GM03348 (cell line): ENCODE measurements around the gene SOD3.

ENCODE experiments used
- DNase-seq: peaks from one replicate; pipeline ENCODE4 v3.0.0; 2012; ENCODE audit warnings: low spot score

The SOD3 gene

DNA sequence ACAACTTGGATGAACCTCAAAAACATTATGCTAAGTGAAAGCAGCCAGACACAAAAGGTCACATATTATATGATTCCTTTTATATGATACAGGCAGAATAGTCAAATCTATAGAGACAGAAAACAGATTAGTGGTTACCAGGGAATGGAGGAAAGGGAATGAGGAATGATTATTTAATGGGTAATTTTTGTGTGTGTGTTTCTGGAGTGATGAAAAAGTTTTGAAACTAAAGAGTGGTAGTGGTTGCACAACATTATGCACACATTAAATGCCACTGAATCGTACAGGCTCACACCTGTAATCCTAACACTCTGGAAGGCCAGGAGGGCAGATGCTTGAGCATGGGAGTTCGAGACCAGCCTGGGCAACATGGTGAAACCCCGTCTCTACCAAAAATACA lies 19.6 kb upstream of the SOD3 start:
- DNase-seq, result no peak

DNA sequence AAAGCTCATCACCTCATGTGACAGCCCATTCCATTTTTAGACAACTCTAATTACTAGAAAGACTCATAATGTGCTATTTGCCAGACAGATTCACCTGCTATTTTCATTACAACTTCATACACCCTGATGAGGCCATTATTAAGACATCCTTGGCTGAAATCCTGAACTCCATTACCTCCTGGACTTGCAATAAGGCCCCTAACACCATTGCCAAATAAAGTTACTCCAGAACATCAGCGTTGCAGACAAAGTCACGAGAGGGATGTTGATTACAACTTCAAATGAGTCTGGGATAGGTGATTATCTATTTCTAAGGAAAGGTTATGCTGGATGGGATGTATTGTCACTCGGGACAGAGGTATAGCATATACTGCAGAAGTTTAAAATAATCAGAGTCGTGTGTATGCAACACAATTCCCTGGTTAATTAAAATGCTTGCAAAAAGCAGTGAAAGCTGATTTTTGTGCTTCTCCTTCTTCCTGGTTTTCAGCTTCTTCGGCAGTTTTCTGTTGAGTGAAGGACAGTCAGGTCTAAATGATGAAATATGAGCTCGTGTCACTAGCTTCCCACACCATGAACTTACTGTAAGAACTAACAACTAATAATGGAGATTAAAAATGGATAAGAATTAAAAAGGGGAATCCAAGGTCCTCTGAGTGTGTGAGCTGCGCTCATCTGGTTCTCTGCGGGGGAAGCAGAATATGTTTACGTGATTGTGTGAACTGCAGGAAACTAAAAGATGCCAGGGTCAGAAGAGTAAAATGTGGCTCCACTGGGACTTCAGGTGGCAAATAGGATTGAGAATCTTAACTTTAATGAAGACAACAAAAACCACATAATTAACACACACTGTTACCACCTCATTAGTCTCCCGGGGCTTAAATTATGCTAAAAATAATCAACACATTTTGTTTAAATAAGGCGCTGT lies 17.6 kb upstream of the SOD3 start:
- no peak for DNase-seq

DNA sequence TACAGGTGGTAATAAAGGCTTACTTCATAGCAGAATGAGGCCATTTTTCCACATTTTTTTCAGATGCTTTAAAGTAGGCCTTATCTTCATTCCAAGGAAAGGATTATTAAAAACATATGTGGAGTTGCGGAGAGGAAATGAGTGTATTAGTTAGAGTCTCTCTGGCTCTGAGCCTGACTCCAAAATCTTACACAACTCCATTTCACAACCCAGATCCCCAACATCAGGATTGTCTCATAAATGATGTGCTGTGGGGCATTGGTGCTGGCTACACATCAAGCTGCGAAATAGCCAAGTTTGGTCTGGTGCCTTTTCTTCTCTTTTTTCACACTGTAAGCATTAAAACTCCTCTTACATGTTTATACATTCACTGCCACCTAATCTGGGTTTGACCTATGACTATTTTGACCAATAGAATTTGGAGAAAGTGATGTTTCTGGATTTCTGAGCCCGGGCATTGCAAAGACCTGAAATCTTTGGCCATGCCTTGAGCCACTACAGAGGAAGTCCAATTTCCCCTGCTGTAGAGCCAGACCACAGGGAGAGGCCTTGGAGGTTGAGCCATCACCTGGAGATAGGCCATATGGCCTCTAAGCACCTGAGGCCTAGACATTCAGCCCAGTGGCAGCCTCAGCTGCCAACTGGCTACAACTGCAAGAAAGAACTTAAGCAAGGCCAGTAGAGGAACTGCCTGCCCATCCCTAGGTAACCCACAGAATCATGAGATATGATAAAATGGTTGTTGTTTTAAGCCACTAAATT lies 16.7 kb upstream of the SOD3 start:
- peak; percentile 81 for DNase-seq

DNA sequence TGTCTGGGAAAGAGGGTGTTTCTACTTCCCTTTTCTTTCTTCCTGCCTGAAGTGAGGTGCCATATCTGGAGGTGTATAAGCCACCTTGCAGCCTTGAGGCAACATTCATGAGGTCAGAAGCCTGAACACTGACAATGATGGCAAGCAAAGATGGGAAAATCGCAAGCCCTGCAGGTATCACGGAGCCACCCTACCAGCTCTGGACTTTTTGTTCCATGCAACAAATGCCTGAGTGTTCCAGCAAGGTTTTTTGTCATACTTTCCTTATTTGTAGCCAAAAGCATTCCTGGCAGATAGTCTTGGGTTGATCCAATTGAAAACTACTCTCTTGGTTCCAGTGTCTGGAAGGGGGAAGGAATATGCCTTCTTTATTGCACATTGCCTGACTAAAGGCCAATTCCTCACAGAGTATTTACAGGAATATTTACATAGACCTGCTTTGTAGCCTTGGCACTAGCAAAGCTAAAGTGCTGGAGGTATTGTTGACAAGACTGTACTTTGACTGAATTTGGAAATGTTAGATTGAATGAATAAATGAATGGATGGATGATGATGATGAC lies 14.4 kb upstream of the SOD3 start:
- DNase-seq, result no peak

DNA sequence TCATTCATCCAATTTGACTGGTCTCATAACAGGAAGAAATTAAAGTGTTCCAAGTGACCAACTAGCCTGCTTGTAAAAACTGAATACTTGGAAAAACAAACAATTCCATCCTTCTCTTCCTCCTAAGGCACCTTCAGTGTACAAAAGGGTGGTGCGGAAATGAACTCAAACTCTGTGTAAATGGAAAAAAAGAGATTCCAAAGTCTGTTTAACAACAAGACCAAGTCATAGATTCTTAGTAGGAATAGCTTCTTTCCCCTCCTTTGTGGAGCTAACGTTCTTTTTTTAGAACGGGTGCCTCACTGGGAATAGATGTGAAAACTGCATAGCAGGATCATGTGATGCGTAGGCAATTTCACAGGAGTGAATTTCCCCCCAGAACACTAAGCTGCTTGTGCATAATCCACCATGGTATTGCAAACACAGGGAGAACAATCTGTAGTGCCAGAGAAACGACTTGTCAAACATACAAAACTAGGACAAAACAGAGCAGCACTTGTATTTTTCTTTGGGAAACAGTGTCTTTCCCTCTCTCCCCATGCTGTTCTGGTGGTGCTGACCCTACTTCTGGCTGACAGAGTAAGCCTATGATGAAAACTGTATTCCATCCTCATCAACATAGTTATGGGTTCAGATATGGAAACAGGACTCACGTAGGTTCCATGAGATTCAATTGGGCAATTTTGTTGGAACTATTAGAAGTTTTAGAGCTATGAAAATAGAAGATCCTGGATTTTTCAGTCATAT lies 13.2 kb upstream of the SOD3 start:
- DNase-seq, result no peak

DNA sequence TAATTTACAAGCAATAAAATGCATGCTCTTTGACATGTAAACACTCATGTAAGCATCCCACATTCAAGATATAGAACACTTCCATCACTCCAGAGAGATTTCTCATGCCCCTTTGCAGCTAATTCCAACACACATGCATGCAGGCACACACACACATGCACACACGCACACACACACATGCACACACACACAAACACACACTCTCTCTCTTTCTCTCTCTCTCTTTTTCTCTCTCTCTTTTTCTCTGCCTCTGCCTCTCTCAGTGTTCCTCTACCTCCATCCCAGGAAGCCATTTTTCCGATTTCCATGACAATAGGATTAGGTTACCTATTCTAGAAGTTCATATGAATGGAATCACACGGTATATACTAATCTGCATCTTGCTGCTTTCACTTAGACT lies 11.9 kb upstream of the SOD3 start:
- no peak for DNase-seq

DNA sequence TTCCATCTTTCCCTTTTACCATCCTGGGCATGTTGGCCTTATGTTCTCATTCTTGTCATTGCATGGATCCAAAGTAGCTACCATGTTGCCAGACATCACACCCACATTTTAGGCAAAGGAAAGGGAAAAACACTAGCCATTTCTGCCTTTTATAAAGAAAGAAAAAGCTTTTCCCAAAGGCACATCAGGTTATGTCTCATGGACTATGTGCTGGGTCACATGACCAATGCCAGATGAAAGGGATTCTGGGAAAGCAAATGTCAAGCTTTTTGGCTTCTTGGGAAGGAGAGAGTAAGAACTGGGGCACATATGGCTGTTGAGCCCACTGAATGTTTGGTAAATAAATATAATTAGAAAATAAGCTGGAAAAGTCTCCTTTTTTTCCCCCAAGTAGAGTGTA lies 4.3 kb upstream of the SOD3 start:
- DNase-seq, result no peak

DNA sequence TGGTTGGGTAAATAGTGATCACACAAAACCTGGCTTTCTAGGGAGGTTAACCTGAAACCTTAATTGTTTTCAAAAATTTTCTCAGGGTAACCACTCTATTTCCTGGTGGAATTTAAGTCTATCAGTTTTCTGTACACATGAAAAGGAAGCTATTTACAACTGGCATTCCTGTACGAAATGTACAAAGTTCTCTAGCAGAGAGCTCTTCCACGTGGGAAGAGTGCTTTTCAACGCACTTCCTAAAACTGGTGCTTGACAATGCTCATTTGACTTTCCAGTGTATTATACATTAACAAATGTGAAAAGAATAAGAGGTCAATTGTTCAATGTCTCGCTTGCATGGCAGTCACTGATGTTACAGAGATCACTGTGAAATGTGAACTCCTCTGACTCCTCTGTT lies 2.8 kb upstream of the SOD3 start:
- DNase-seq, result no peak

DNA sequence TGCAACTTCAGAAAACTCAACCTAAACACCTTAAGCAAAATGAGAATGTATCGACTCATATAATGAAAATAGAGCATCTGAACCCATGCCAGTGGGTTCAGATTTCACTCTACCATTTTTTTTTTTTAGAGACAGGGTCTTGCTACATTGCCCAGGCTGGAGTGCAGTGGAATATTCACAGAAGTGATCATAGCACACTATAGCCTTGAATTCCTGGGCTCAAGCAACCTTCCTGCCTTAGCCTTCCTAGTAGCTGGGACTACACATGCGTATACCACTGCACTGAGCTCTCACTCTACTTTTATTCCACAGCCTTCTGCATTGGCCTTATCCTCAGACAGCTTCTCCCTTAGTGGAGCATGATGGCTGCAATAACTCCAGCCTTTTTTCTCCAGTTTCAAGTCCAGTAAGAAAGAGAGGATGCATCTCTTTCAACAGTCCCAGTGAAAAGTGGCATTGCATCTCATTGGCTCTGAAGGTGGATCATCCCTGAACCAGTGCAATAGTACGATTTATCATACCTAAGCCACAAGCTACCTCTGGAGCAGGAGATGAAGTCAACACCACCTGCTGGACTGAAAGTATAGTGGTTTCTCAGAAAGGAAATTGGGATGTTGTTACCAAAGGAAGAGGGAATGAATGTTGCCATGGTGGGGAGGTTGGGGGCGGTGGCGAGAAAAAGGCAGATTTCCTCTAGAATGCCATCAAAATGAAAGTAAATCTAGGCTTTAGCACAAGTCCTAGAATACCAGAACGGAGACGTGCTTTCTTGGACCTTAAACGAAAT lies 2.0 kb upstream of the SOD3 start:
- no peak for DNase-seq

DNA sequence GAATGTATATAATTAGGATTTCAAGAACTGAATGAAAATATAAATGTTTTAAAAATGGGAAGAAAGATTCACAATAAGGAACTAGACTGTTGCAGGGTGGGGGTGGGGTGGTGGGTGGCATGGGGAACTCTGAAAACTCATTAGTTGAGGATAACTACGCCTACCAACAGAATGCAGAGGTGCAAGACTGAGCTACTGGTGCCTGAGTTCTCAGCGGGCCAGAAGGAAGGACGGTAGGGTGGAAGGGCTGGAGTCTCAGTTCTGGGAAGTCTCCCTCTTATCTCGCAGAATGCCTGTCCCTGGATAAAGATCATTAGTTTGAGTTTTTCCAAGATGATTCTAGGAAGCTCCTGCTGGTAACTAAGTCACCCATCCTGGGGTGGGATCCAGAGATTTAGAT lies 1.3 kb upstream of the SOD3 start:
- DNase-seq, result no peak

DNA sequence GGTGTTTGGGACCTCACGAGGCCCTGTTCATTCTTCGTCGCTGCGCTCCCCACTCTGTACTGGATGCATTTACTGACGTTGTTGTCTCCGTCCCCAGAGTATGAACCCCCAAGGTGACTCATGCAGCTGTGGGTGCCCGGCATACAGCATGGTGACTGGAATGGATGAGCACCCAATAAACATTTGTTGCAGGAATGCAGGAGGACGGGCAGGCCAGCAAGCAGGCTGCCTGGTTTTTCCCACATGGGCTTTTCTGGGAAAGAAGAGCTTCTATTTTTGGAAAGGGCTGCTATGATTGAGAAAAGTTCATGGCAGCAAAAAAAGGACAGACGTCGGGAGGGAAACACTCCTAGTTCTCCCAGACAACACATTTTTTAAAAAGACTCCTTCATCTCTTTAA lies 893 bp upstream of the SOD3 start:
- peak; percentile 81 for DNase-seq

DNA sequence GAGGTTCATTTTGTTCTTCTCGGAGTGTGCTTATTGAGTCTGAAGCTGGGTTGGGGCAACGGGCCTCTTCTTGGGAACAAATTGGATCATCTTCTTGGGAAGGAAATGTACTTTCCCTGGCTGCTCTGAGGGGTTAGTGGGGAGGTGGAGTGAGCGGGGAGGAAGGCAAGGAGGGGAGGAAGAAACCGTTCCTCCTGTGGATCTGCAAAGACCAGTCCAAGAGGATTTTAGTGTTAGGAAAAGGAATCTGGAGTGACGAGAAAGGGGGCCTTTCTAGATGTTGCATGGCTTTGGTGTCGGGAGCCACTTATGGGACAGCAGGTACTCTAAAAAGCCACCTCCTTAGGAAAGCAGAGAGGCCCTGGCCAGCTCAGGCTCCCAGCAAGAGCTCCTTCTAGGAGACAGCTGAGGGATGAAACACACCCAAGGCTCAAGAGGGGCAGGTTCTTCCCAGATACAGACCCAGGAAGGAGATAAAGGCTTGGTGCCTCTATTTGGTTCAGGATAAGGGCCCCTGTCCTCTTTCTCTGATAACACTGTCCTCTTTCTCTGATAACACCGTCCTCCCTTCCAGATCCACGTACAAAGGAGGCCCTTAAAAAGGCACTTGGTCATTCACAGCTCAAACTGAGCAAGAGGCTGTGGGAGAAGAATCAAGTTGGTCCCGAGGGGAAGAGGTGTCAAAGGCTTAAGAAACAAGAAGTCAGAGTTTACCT lies 451 bp downstream of the SOD3 start:
- DNase-seq, result no peak

DNA sequence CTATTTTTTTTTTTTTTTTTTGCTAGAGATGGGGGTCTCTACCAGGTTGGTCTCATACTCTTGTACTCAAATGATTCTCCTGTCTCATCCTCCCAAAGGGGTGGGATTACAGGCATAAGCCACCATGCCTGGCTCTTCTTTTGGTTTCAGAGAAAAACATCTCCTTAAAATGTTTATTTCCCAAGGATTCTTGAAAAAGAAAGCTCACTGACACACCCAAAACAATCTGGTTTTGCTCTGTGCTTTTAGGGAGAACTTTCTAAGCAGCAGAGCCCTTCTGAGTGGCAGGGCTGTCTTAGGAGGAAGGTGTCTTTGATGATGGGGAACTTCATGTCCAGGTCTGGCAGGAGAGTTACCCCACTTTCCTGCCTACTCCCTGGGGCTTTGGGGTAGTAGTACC lies 1.2 kb downstream of the SOD3 start:
- DNase-seq, result no peak

DNA sequence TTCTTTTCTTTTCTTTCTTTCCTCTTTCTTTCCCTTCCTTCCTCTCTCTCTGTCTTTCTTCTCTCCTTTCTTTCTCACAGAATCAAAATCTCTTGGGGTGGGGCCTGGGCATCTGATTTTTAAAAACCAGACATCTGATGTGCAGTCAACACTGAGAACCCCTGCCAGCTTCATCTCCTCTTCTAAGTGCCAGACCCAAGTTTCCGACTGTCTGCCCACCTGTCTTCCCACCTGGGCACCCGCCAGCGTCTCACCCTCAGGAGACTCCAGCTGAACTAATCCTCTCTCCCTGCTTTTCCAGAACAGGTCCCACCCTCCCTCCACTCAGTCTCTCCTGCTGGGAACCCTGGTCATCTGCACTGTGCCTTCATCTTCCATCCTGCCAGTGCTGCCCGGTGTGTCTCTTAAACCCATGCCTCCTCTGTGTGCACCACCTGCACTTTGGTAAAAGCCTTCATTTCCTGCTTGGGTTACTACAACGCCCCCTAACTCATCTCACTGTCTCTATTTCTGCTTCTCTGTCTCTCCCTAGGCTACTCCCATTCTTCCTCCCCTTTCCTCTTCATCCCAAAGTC lies 2.8 kb downstream of the SOD3 start:
- DNase-seq, result no peak

DNA sequence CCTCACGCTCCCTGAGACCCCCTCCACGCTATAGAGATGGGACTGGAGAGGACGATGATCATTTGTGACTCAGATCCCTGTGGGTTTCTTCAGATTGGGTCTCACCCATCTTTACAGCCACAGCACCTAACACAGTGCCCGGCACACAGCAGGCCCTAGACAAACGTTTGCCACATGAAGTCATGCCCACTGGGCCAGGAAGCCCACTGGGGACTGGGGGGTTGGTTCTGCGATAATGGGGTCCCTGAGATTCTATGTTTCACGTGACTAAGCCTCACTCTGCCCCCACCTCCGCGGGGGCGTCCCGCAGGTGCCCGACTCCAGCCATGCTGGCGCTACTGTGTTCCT lies 3.8 kb downstream of the SOD3 start:
- no peak for DNase-seq

DNA sequence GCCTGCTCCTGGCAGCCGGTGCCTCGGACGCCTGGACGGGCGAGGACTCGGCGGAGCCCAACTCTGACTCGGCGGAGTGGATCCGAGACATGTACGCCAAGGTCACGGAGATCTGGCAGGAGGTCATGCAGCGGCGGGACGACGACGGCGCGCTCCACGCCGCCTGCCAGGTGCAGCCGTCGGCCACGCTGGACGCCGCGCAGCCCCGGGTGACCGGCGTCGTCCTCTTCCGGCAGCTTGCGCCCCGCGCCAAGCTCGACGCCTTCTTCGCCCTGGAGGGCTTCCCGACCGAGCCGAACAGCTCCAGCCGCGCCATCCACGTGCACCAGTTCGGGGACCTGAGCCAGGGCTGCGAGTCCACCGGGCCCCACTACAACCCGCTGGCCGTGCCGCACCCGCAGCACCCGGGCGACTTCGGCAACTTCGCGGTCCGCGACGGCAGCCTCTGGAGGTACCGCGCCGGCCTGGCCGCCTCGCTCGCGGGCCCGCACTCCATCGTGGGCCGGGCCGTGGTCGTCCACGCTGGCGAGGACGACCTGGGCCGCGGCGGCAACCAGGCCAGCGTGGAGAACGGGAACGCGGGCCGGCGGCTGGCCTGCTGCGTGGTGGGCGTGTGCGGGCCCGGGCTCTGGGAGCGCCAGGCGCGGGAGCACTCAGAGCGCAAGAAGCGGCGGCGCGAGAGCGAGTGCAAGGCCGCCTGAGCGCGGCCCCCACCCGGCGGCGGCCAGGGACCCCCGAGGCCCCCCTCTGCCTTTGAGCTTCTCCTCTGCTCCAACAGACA lies 4.4 kb downstream of the SOD3 start:
- DNase-seq, result no peak

DNA sequence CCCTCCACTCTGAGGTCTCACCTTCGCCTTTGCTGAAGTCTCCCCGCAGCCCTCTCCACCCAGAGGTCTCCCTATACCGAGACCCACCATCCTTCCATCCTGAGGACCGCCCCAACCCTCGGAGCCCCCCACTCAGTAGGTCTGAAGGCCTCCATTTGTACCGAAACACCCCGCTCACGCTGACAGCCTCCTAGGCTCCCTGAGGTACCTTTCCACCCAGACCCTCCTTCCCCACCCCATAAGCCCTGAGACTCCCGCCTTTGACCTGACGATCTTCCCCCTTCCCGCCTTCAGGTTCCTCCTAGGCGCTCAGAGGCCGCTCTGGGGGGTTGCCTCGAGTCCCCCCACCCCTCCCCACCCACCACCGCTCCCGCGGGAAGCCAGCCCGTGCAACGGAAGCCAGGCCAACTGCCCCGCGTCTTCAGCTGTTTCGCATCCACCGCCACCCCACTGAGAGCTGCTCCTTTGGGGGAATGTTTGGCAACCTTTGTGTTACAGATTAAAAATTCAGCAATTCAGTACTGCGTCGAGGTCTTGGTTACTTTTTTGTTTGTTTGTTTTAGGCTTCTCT lies 5.0 kb downstream of the SOD3 start:
- peak; percentile 42 for DNase-seq

DNA sequence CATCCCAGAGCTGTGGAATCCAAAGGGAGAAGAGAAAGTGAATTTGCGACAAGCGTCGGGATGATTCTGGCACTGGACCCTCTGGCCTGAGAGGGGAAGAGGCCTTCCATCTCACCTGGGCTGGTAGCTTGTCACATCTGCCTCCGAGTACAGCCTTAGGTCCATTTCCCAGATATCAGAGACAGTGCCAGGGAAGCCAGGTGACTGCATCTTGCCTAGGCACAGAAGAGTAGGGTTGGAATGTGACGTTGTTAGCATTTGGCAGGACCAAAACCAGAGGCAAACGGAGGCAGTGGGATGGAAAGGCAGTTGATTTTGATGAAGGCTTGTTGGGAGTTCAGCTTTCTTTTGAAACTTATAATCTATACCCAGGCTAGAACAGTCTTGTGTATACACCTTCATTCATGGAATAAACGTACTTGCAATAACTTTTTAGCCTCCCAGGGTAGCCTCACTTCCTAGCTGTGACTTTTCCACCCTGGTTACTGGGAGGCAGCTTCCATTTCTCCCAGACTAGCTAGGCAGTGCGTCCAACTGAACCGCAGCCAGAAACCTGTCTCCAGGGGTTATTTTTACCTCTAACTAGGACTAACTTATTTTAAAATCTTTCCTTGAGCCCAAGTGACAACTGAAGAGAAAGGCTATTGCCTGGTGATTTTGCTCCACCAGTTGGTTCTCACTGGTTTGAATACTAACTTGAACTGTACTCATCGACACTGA lies 5.9 kb downstream of the SOD3 start:
- no peak for DNase-seq

DNA sequence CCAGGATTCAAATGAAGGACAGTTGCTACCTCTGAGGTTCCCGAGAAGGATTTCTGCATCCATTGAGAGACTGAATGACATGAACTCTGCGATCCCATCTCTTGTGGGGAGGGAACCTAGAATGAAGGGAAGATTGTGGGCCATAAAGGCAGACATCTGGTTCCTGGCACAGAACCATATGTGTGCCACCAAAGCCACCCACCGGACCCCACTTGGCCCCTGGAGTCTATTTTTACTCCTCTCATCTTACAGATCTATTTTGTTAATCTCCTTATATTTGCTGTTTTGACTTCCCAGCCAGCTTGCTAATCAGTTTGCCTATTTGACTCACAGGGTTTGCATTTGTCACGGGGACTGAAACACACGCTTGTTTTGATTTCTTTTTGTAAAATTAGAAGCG lies 7.3 kb downstream of the SOD3 start:
- DNase-seq, result no peak
